Transverse colon (tissue), 4 donors: ENCODE measurements around the gene BLCAP. TPM values are rescaled to one million over a fixed set of nuclear protein-coding genes. Genes with fewer than 3 reads are reported as not detected.
A peak's percentile ranks its signal among the peaks of the same experiment; 100 is the strongest.
"Not testable (repeated sequence)": the region's sequence is repeated elsewhere in the genome, so short reads cannot be mapped to it uniquely, and the experiment has no call there.

Experiments used
- DNase-seq: peaks from one replicate; pipeline ENCODE4 v3.0.0-alpha.2; 2019
- H3K27ac ChIP-seq, 4 donors: fragments of 200-600 bp; sonication (generic); 2 replicates each; pipeline ENCODE4 v1.5.1; 2016 to 2018; ENCODE audit warnings: inconsistent platforms in 4 of 4
- H3K27me3 ChIP-seq: fragments of 200-600 bp; sonication (generic); 2 replicates; pipeline ENCODE4 v1.5.1; 2017; ENCODE audit warnings: inconsistent platforms
- H3K36me3 ChIP-seq, 4 donors: fragments of 200-600 bp; sonication (generic); 2 replicates each; pipeline ENCODE4 v1.5.1; 2017 to 2019; ENCODE audit warnings: inconsistent platforms in 4 of 4
- H3K4me1 ChIP-seq, 4 donors: fragments of 200-600 bp; sonication (generic); 2 replicates each; pipeline ENCODE4 v1.5.1; 2017 to 2020; ENCODE audit warnings: inconsistent platforms in 4 of 4
- H3K4me3 ChIP-seq, 4 donors: fragments of 200-600 bp; sonication (generic); 1 replicate in 1 of 4; 2 replicates in 3 of 4; pipeline versions ENCODE4 v1.5.1 to v1.6.1; 2017 to 2019; ENCODE audit warnings: inconsistent platforms in 4 of 4
- H3K9me3 ChIP-seq, 2 donors: fragments of 200-600 bp; sonication (generic); 2 replicates each; pipeline ENCODE4 v1.5.1; 2017 to 2019; ENCODE audit warnings: inconsistent platforms in 2 of 2
- EP300 ChIP-seq: sonication (generic); formaldehyde crosslinking; IDR thresholded peaks from one replicate; pipeline ENCODE4 v1.6.1; 2017; ENCODE audit warnings: antibody characterized with exemption, low read depth
- POLR2A ChIP-seq: fragments of 450-650 bp; IDR thresholded peaks from one replicate; pipeline ENCODE4 v1.6.1; 2016; ENCODE audit warnings: antibody characterized with exemption, mild to moderate bottlenecking, moderate library complexity
- POLR2AphosphoS5 ChIP-seq, 3 donors: sonication (generic); formaldehyde crosslinking; IDR thresholded peaks; one replicate each; pipeline ENCODE4 v1.6.1; 2016; ENCODE audit warnings: antibody characterized with exemption in 3 of 3
- WGBS, 2 donors: methylation state at CpG; one replicate each; pipeline ENCODE4 v1.1.5; 2018; ENCODE audit warnings: low coverage in 1 of 2; 5-methylcytosine and 5-hydroxymethylcytosine counted together
- in situ Hi-C, 4 donors: fragments of 200-750 bp; cut with MboI; loops; one replicate each; pipeline versions ENCODE4 v1.15.0 to v1.15.1; 2017; ENCODE audit warnings: low sequenced_read_pairs in 3 of 4, low pct_ligation_motif_present in 1 of 4, low pct_unique_long_range_greater_than_20kb in 1 of 4
- intact Hi-C: fragments of 100-400 bp; cut with DNase I; formaldehyde crosslinking; loops from one replicate; pipeline ENCODE4 v1.15.1; 2023; ENCODE audit warnings: low total_unique reads
- total RNA-seq, 4 donors: library from RNA; depleted of rRNA; stranded (reverse); fragments of >200 nt; gene quantifications; one replicate each; pipeline ENCODE4 v1.1.0, GENCODE V29; 2016
- TF ChIP-seq, protein P1 (sequence below), 5 experiments: fragments of 200-600 bp in 3 of 5; fragments of 450-650 bp in 2 of 5; sonication (generic) in 3 of 5; IDR thresholded peaks; 1 replicate in 2 of 5; 2 replicates in 3 of 5; pipeline ENCODE4 v1.5.1; 2016 to 2017; ENCODE audit warnings: antibody characterized with exemption in 5 of 5, inconsistent platforms in 3 of 5, mild to moderate bottlenecking in 2 of 5, moderate library complexity in 1 of 5

The BLCAP gene, protein sequence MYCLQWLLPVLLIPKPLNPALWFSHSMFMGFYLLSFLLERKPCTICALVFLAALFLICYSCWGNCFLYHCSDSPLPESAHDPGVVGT
- 100 to 1,000 TPM in 3 of 4 donors, 10 to 100 TPM in 1; 80.8 to 283 (median 117) TPM for total RNA-seq

DNA sequence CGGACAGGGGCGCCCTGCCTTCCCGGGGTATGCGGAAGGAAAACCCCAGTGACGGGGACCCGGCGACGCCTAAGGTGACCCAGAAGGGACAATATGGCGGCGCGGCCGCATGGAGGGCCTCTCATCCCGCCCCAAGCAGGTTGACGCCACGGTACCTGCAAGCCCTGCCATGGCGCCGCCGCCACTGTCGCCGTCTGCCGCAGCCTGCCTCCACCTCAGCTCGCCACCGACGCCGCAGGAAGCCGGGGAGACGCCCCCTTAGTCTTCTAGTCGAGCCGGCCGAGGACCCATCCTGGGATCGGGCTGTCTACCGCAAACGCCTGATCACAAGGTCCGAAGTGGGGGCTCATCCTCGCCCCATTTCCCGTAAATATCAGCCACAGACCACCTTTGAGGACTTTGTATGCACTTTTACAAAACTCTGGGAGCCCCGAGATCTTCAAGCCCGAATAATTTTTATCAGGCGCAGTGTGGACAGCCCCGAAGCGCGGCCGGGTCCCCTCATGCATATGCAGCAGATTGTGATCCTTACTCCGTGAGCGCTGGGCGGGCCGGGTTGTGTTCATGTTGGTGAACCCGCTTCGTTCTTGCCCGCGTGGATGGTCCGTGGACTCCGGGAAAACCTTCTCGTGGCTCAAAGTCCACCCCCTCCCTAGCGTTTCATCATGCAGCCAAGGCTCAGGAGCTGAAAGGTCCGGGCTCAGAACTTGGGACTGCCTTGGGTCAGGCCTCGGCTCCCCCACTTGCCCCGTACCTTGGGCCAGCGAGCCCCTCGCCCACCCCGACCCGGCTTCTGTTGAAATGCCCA, at the start of gene BLCAP:
BLCAP (minus strand) TSS at position 239 of the 808 bp plus-strand sequence. CDS start 8,702 bp downstream, outside the sequence.
- TF ChIP-seq POLR2AphosphoS5 (IDR thresholded peaks at IDR 0.05) = peak; percentile 89 to 98 (median 97)
- TF ChIP-seq POLR2A = peak; percentile 97
- TF ChIP-seq, protein P1, sequence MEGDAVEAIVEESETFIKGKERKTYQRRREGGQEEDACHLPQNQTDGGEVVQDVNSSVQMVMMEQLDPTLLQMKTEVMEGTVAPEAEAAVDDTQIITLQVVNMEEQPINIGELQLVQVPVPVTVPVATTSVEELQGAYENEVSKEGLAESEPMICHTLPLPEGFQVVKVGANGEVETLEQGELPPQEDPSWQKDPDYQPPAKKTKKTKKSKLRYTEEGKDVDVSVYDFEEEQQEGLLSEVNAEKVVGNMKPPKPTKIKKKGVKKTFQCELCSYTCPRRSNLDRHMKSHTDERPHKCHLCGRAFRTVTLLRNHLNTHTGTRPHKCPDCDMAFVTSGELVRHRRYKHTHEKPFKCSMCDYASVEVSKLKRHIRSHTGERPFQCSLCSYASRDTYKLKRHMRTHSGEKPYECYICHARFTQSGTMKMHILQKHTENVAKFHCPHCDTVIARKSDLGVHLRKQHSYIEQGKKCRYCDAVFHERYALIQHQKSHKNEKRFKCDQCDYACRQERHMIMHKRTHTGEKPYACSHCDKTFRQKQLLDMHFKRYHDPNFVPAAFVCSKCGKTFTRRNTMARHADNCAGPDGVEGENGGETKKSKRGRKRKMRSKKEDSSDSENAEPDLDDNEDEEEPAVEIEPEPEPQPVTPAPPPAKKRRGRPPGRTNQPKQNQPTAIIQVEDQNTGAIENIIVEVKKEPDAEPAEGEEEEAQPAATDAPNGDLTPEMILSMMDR (IDR thresholded peaks at IDR 0.05) = peak in 1 of 5 experiments; percentile 25
- TF ChIP-seq EP300 = no peak
- WGBS, 2 donors = 0% methylated on average over 61 of the region's 62 CpGs; no CpG with 5 or more reads in 1 of the 2 donors
- peak; percentile 94 for DNase-seq
- peak within 1 kb of the TSS; percentile 87 to 100 (median 92) for H3K4me3 ChIP-seq
- H3K27ac ChIP-seq = peak within 1 kb of the TSS; percentile 92 to 99 (median 94)
- H3K9me3 ChIP-seq = no peaks in the 10 kb centered on the region
- H3K4me1 ChIP-seq = peaks cover 22 to 48% (median 41%) of the 10 kb centered on the region in 4 donors
- intact Hi-C loops = loop anchor here (10.0 kb wide), 1 partner anchor 323 kb away; no protein-coding TSS in a partner anchor
- in situ Hi-C loops = loop anchor here in 1 of 4 donors (25.0 kb wide), 1 partner anchor 141 kb away; no protein-coding TSS in a partner anchor
- H3K27me3 ChIP-seq = no peaks in the 10 kb centered on the region
- no peaks in the 10 kb centered on the region for H3K36me3 ChIP-seq

DNA sequence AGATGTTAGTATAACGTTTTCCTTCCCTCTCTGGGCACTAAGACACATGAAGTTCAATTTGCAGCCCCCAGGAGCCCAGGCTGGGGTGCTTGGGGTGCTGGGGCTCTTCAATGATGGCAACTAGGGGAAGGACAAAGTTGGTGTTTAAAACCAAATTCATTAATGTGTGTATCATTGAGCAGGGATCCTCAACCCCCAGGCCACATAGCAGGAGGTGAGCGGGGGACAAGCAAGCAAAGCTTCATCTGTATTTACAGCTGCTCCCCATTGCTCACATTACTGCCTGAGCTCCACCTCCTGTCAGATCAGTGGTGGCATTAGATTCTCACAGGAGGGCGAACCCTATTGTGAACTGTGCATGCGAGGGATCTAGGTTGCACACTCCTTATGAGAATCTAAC, 49.8 kb upstream of the BLCAP start:
- H3K36me3 ChIP-seq, intact Hi-C loops, H3K4me3 ChIP-seq, H3K4me1 ChIP-seq, H3K27ac ChIP-seq, H3K9me3 ChIP-seq, DNase-seq: not testable (repeated sequence)
- H3K27me3 ChIP-seq = peaks cover 10% of the 10 kb centered on the region
- in situ Hi-C loops = loop anchor here in 1 of 4 donors (10.0 kb wide), 1 partner anchor 417 kb away; no protein-coding TSS in a partner anchor
- WGBS, 2 donors = 79% methylated on average over 4 of the region's 4 CpGs; no CpG with 5 or more reads in 1 of the 2 donors

DNA sequence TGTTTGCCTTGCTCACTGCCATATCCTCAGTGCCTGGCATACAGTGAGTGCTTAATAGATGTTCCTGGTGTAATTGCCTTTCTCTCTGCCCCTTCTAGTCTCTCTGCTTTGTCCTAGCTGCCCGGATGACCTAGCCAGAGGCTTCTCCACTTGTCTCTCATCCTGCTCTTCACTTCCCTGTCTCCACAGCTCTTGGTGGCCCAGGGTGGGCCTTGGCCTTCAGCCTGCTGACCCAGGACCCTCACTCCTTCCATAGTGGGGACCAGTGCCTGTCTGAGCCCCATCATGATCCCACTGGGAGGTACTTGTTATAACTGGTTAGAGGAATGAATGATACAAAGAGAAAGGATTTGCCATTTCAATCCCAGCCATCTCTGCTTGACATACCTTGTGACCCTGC, 49.2 kb upstream of the BLCAP start:
- H3K27me3 ChIP-seq = peaks cover 11% of the 10 kb centered on the region
- intact Hi-C loops = no loop called here
- H3K9me3 ChIP-seq = no peaks in the 10 kb centered on the region
- TF ChIP-seq EP300 (no peak), POLR2A (no peak), POLR2AphosphoS5 (IDR thresholded peaks at IDR 0.05) (no peak)
- TF ChIP-seq, protein P1 (IDR thresholded peaks at IDR 0.05) = no peak
- in situ Hi-C loops = loop anchor here in 1 of 4 donors (10.0 kb wide), 1 partner anchor 418 kb away; no protein-coding TSS in a partner anchor
- WGBS, 2 donors = 47% methylated on average over 1 of the region's 1 CpG; no CpG with 5 or more reads in 1 of the 2 donors
- no peak overlapping the region for H3K27ac ChIP-seq
- DNase-seq = no peak
- no peaks in the 10 kb centered on the region for H3K4me1 ChIP-seq
- no peaks in the 10 kb centered on the region for H3K36me3 ChIP-seq
- H3K4me3 ChIP-seq = no peak overlapping the region

DNA sequence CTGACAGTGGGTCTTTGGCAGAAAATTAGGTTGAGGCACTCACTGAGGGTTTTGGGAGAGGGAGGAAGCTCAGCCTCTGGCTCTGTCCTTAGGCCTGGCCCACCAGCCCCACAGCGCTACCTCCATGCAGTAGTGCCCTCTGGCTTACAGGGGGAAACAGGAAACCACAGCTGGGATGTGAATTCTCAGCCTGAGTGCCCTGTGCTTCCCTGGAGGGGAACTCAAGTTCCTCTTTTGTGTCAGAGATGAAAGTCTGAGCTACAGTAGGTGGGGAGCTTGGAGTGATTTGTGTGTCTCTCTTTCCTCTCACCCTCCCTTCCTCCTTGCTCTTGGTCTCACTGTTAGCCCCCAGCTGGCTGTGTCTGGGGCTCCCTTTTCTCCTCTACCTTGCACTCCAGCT, 48.2 kb upstream of the BLCAP start:
- Histone ChIP-seq H3K27me3 (peaks cover 14% of the 10 kb centered on the region), H3K4me1 (no peaks in the 10 kb centered on the region), H3K27ac (no peak overlapping the region), H3K36me3 (no peaks in the 10 kb centered on the region), H3K9me3 (no peaks in the 10 kb centered on the region), H3K4me3 (no peak overlapping the region)
- DNase-seq = no peak
- 33% methylated on average over 1 of the region's 1 CpG; no CpG with 5 or more reads in 1 of the 2 donors for WGBS, 2 donors
- in situ Hi-C loops (loop anchor here in 1 of 4 donors (10.0 kb wide), 1 partner anchor 419 kb away; no protein-coding TSS in a partner anchor), intact Hi-C loops (no loop called here)
- TF ChIP-seq POLR2AphosphoS5 (IDR thresholded peaks at IDR 0.05) (no peak), POLR2A (no peak), EP300 (no peak)
- TF ChIP-seq, protein P1 (IDR thresholded peaks at IDR 0.05) = no peak
